ENCODE data around the gene PRICKLE2.

Gene PRICKLE2

GRCh38 chr3:64152676-64153466, 72.4 kb downstream of the PRICKLE2 start:
- no peak for DNase-seq

DNA sequence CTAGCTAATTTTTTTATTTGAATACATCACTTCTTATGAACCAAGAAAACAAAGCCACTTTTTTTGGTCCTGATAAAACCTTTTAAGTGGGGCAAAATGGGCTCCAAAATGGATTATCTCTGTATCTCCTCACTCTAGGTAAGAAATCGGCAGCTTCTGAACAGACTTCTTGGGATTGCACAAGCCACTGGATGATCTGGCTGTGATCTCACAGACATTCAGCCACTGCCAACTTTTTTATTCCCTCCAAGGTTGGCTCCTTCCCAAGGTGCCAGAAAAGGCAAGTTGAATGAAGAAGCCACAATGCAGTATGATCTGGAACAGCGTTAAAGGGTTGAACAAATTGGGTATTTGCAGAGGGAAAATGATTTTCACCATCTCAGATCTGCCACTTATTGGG, 73.2 kb downstream of the PRICKLE2 start:
- DNase-seq, result no peak

DNA sequence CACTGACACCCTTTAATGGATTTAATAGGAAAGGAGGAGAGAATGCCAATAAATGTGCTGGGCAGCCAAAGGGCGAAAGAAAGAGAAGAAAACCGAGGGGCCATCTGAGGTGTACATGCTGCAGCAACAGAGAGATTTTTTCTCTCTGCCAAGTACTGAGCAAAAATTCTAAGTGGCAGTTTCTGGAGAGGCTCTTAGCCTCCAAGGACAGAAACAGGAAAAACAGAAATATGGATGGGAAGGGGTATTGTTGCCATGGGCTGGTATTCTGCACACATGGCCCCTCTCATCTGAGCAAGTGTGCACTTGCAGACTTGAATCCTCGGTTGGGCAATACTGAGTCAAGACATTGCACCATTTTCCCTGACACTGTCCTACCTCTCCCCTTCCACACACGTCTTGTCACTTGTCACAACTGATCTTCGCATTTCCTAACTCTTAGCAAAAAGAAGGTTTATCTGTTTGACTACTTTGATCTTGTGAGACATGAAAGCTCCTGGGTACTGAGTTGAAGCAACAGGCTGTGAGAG, 73.9 kb downstream of the PRICKLE2 start:
- DNase-seq, result no peak

- no peak for DNase-seq
These were observed 74.6 kb downstream of the PRICKLE2 start for GRCh38 chr3:64150623-64151207.

DNA sequence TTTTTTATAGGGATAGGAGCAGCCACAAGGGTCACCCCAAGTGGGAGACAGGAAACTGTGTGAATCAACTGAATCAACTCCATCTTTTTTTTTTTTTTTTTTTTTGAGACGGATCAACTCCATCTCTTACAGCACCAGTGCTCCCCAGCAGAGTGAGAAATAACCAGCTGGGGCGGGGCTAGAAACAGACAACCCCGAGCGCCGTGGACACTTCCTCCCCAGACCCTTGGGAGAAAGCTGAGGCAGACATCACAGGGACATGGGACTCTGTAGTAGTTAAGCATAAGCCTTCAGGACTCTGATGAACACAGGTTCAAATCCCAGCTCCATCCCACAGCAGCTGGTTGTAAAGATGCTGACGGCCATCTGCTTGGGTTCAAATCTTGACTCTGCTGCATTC, 75.4 kb downstream of the PRICKLE2 start:
- no peak for DNase-seq

DNA sequence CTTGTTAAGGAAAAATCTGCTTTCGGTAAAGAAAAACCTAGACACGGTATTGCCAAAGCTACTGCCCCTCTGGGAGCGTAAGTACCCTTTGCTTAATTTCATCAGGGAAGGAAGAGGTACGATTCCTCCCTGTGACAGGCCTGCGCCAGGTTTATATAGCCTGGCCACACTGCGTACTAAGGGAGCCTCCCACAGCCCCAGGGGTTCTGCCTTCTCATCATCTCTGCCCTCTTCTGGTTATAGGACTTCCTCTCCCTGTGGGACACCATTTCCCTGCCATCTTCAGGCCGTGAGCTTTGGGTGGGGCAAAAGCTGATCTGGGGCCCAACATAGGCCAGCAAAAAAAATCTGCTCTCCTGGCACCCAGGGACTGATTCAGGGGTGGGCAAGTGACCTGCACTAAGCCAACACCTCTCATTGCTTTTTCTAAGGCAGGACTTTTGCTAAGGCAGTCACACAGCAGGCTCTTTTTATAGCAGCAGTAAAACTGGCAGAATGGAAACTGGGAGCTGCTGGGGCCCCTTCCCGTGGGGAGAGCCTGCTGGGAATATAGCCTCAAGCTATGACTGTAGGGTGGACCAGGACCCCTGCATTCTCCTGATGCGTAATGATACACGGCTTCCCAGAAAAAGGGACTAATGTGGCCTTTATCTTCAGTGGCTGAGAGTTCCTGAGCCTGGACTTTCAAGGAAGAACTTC, 76.2 kb downstream of the PRICKLE2 start:
- DNase-seq, result no peak

DNA sequence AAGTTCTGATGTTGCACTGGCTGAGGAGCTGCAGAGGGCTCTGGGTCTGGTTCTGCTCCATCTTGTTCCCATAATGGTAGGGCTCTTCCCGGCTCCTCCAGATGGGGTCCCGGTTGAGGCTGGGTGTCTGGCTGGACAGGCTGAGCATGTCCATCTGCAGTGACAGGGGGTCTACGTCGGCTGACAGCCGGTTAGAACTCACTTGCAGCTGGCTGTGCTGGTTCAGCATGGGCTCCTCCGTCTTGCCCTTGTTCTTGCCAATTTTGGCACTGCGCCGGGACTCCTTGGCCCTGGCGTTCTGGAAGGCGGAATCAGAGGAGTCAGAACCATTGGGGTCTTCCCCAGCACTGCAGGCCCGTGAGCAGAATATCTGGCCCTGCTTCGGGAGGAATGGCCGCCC, 78.1 kb downstream of the PRICKLE2 start:
- DNase-seq, result no peak

- DNase-seq, result no peak
These were observed 79.8 kb downstream of the PRICKLE2 start for GRCh38 chr3:64145438-64145837.

GRCh38 chr3:64144241-64144900, 80.9 kb downstream of the PRICKLE2 start:
- DNase-seq, result no peak

DNA sequence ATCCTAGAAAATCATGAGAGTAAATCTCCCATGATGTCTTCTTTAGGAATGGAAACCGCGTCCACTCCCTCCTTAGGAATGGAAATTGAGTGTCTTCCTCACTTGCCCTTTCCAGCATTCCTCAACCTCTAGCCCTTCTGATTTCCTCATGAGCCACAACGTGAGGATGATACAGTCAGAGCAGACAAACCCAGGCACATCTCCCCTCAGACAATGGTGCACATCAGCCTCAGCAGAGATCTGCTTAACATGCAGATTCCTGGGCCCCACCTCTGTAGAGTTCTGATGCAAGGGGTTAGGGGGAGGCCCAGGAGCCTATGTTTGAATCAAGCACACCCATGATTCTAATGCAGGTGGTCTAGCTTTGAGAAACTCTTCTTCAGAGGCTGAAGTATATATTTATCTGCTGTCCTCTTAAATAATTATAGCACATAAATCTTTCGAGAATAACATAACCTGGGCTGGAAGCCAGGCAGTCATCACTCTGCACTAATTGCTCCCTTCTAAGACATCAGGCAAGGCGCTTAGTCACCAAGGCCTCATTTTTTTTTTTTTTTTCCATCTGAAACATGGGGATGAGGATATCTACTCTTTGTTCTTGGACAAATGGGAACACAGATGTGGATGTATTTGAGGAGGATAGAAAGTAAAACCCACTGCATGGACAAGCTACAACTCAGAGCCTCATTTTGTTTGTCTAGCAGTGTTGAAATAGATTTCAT, 81.7 kb downstream of the PRICKLE2 start:
- DNase-seq, result no peak

DNA sequence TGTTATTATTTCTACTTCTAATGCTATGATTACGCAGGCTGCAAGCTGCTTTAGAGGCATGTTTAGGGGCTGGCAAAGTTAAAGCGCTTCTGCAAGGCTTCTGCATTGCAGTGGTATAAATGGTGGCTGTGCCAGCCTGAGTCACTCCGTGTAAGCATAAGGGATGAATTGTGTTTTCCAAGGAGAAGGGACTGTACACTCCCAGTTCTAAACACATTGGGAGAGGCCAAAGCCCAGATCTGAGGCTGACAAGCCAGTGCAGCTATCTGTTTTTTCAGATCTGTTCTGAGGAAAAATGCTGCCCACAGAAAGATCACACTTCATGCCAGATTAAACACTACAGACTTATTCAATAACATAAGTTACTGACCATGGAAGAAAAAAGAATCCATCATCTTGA, 83.8 kb downstream of the PRICKLE2 start:
- DNase-seq, result no peak

DNA sequence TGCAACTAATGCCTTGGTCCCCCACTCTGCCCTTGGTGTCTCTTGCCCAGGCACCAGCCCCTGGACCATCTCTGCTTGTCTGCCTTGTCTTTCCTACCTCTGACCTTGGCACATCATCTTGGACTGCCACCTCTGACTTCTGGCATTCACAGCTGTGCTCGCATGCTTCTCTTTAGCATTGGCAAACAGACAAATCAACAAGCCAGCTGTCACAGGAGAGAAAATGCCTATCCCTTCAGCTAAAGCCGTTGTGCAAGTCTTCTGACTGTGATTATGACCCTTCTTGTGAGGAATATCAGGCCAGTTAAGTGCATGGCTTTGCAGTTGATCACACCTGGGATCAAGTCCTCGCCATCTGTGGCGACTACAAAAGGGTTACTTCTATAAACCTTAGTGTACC, 84.6 kb downstream of the PRICKLE2 start:
- no peak for DNase-seq

GRCh38 chr3:64138656-64139375, 86.5 kb downstream of the PRICKLE2 start:
- DNase-seq, result no peak

DNA sequence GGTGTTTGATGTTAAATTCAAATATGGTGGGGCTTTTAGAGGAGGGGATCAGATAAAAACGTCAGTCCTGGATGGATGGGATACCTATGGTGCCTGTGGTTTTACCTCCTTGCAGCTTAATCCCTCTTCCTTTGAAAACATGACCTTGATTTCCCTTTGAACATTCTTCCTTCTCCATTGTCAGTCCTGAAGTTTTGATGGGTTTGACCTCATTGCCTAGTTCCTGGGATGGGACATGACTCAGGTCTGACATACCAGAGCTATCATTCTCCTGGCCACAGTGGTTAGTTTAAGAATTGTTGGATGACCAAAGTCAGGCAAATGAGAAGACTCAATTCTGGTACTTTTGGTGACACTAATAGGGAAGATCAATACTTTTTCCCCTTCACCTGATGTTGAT, 87.2 kb downstream of the PRICKLE2 start:
- DNase-seq, result no peak

GRCh38 chr3:64134882-64135281, 90.4 kb downstream of the PRICKLE2 start:
- no peak for DNase-seq

- DNase-seq, result no peak
These were observed 91.3 kb downstream of the PRICKLE2 start for GRCh38 chr3:64133987-64134386.

- no peak for DNase-seq
These were observed 92.0 kb downstream of the PRICKLE2 start for GRCh38 chr3:64133272-64133671.

- DNase-seq, result no peak
These were observed 93.4 kb downstream of the PRICKLE2 start for GRCh38 chr3:64131725-64132469.

DNA sequence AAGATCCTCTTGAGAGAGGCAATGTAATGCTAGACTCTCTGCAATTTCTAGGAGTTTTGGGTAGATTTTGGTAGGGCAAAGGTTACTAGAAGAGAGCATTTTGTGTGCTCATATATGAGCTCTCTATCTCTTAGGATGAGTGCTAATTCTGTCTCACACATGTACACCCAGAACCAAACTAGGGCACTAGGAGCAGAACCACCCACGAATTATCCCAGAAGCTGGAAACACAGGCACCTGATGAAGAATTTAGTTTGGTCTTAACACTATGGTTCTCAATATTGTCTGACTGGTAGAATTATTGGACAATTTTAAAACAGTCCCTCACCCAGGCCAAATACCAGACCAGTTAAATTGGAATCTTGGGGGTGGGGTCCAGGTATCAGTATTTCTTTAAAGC, 94.8 kb downstream of the PRICKLE2 start:
- no peak for DNase-seq

DNA sequence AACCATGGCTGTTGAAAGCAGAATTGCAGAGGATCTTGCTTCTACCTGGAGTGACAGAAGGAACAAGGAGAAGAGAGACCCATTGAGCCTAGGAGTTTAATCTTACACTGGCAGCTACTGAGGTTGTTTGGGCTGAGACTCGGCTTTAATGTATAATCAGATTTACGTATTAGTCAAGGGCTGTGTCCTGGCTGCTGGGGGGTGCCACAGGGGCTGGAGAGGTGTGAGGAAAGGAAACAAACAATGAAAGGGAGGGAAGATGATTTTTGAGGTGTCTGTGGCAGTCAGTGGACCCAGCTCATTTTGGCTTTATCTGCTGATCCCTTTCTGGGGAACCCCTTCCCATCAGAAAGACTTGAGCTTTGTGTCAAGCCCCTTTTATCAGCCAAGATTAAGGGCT, 95.7 kb downstream of the PRICKLE2 start:
- no peak for DNase-seq

DNA sequence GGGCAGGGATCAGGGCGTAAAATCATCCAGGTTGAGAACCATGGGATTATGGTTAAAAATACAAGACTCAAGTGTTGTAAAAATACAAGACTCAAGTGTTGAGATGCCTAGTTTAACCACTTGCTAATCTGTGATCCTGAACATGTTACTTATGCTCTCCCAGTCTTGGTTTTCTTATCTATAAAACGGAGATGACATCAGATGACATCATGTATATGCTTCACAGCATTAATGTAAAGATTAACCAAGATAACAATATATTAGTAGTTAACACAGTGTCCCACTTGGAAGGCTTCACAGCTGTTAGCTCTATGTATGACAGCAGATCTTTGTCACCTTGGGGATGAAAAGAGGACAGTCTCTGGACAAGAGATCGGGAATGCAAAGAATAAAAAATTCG, 96.2 kb downstream of the PRICKLE2 start:
- DNase-seq, result no peak

All from 8988T (cell line).